GM19035 (cell line): ENCODE results near the gene RBFOX1.

Experiments used
- ATAC-seq: cut with Tn5 transposase; IDR thresholded peaks from one replicate; pipeline ENCODE4 v1.9.1; 2021; ENCODE audit not compliant: unreplicated experiment

The RBFOX1 gene

GRCh38 chr16:7334801-7335560 is 2.3 kb downstream of the RBFOX1 start:
- no peak for ATAC-seq

- ATAC-seq, result no peak
These were observed 3.5 kb downstream of the RBFOX1 start for GRCh38 chr16:7335991-7336634.

- ATAC-seq, result no peak
These were observed 4.1 kb downstream of the RBFOX1 start for GRCh38 chr16:7336742-7337141.

GRCh38 chr16:7338826-7339225 is 6.2 kb downstream of the RBFOX1 start:
- ATAC-seq, result no peak

GRCh38 chr16:7339700-7340099 is 7.1 kb downstream of the RBFOX1 start:
- ATAC-seq, result no peak

- no peak for ATAC-seq
These were observed 8.3 kb downstream of the RBFOX1 start for GRCh38 chr16:7340938-7341337.

- no peak for ATAC-seq
These were observed 10.0 kb downstream of the RBFOX1 start for GRCh38 chr16:7342598-7342997.

- no peak for ATAC-seq
These were observed 10.6 kb downstream of the RBFOX1 start for GRCh38 chr16:7343243-7343642.

- no peak for ATAC-seq
These were observed 12.5 kb downstream of the RBFOX1 start for GRCh38 chr16:7344830-7345780.

GRCh38 chr16:7350806-7351205 is 18.2 kb downstream of the RBFOX1 start:
- no peak for ATAC-seq

- no peak for ATAC-seq
These were observed 19.2 kb downstream of the RBFOX1 start for GRCh38 chr16:7351610-7352510.

GRCh38 chr16:7355758-7356157 is 23.1 kb downstream of the RBFOX1 start:
- no peak for ATAC-seq

GRCh38 chr16:7361416-7362129 is 28.9 kb downstream of the RBFOX1 start:
- no peak for ATAC-seq

- ATAC-seq, result no peak
These were observed 29.6 kb downstream of the RBFOX1 start for GRCh38 chr16:7362231-7362630.

- ATAC-seq, result no peak
These were observed 31.1 kb downstream of the RBFOX1 start for GRCh38 chr16:7363422-7364417.

- ATAC-seq, result no peak
These were observed 33.4 kb downstream of the RBFOX1 start for GRCh38 chr16:7366041-7366440.

GRCh38 chr16:7366993-7367880 is 34.6 kb downstream of the RBFOX1 start:
- ATAC-seq, result no peak

- ATAC-seq, result no peak
These were observed 36.6 kb downstream of the RBFOX1 start for GRCh38 chr16:7369204-7369603.
